HepG2 (cell line): ENCODE measurements around the gene CHI3L1. TPM values are rescaled to one million over a fixed set of nuclear protein-coding genes. Genes with fewer than 3 reads are reported as not detected.

Source experiments
- BHLHE40 ChIP-seq: IDR thresholded peaks from 2 replicates; pipeline ENCODE4 v1.6.1; 2011; ENCODE audit warnings: low read length, improper control_type of control experiment
- CTCF ChIP-seq: sonication (generic); formaldehyde crosslinking; IDR thresholded peaks from 2 replicates; pipeline ENCODE4 v1.5.0; 2020; ENCODE audit warnings: mild to moderate bottlenecking, missing genetic modification reagents, moderate library complexity
- EEA1 ChIP-seq: sonication (generic); formaldehyde crosslinking; IDR thresholded peaks from 2 replicates; pipeline ENCODE4 v1.5.1; 2020; ENCODE audit warnings: mild to moderate bottlenecking, missing genetic modification reagents, borderline replicate concordance
- JDP2 ChIP-seq: sonication (generic); formaldehyde crosslinking; IDR thresholded peaks from 2 replicates; pipeline ENCODE4 v1.8.1; 2022; ENCODE audit warnings: missing genetic modification reagents, borderline replicate concordance
- KDM2A ChIP-seq: sonication (generic); formaldehyde crosslinking; IDR thresholded peaks from 2 replicates; pipeline ENCODE4 v1.4.0; 2020; ENCODE audit warnings: low read depth, missing genetic modification reagents, borderline replicate concordance
- MAX ChIP-seq: IDR thresholded peaks from 2 replicates; pipeline ENCODE4 v1.6.1; 2012; ENCODE audit warnings: inconsistent platforms
- MAZ ChIP-seq, 2 experiments: sonication (generic) in 1 of 2; formaldehyde crosslinking in 1 of 2; IDR thresholded peaks; 2 replicates each; pipeline versions ENCODE4 v1.5.0 to v1.6.1; 2012 to 2020; ENCODE audit warnings: low read depth in 2 of 2, mild to moderate bottlenecking in 2 of 2, borderline replicate concordance in 1 of 2, improper control_type of control experiment in 1 of 2, low read length in 1 of 2, missing genetic modification reagents in 1 of 2, moderate library complexity in 1 of 2
- NR1H2 ChIP-seq: sonication (generic); formaldehyde crosslinking; IDR thresholded peaks from 2 replicates; pipeline ENCODE4 v1.8.1; 2022; ENCODE audit warnings: low read depth, missing genetic modification reagents, borderline replicate concordance
- PPARG ChIP-seq: conservative IDR thresholded peaks from 2 replicates; pipeline ENCODE4 v1.6.1; 2016; ENCODE audit warnings: missing biosample characterization, missing genetic modification reagents
- RAD21 ChIP-seq: fragments of 450-650 bp; formaldehyde crosslinking; IDR thresholded peaks from 2 replicates; pipeline ENCODE4 v1.5.0; 2020; ENCODE audit warnings: mild to moderate bottlenecking
- REXO4 ChIP-seq: sonication (generic); formaldehyde crosslinking; IDR thresholded peaks from 2 replicates; pipeline ENCODE4 v1.8.0; 2022; ENCODE audit warnings: missing genetic modification reagents, mild to moderate bottlenecking, borderline replicate concordance
- STAG1 ChIP-seq: sonication (generic); formaldehyde crosslinking; IDR thresholded peaks from 2 replicates; pipeline ENCODE4 v1.4.0; 2020; ENCODE audit warnings: missing genetic modification reagents
- WIZ ChIP-seq: sonication (generic); formaldehyde crosslinking; IDR thresholded peaks from 2 replicates; pipeline ENCODE4 v1.5.1; 2020; ENCODE audit warnings: mild to moderate bottlenecking, missing genetic modification reagents
- ZNF331 ChIP-seq: sonication (generic); formaldehyde crosslinking; IDR thresholded peaks from 2 replicates; pipeline ENCODE4 v1.4.0; 2020; ENCODE audit warnings: missing genetic modification reagents
- ZNF333 ChIP-seq: sonication (generic); formaldehyde crosslinking; IDR thresholded peaks from 2 replicates; pipeline ENCODE4 v1.4.0; 2020; ENCODE audit warnings: mild to moderate bottlenecking, missing genetic modification reagents, borderline replicate concordance
- polyA plus RNA-seq, 8 experiments: library from polyadenylated mRNA; depleted of rRNA in 3 of 8; stranded (reverse) in 7 of 8; unstranded in 1 of 8; fragments of >200 nt; fragmentation: Illumina TruSeq in 4 of 8; extraction: Trizol in 4 of 8; gene quantifications; 2 replicates each; pipeline versions ENCODE4 v1.2.1 to v1.2.3, GENCODE V29; 2011 to 2016; ENCODE audit warnings: low read depth in 4 of 8, missing spikeins in 1 of 8, mixed read lengths in 1 of 8; ENCODE audit not compliant: insufficient read depth in 1 of 8
- total RNA-seq, 5 experiments: library from RNA; depleted of rRNA; stranded (reverse); fragments of >200 nt; fragmentation: Illumina TruSeq; extraction: Trizol; gene quantifications; 2 replicates each; pipeline ENCODE4 v1.2.3, GENCODE V29; 2016; ENCODE audit warnings: low read depth in 1 of 5
- TF ChIP-seq, protein P1 (sequence below): sonication (generic); formaldehyde crosslinking; IDR thresholded peaks from 2 replicates; pipeline ENCODE4 v1.8.0; 2022; ENCODE audit warnings: mild to moderate bottlenecking, missing genetic modification reagents, moderate library complexity
- TF ChIP-seq, protein P2 (sequence below): sonication (generic); formaldehyde crosslinking; IDR thresholded peaks from 2 replicates; pipeline ENCODE4 v1.4.0; 2020; ENCODE audit warnings: missing genetic modification reagents, mild to moderate bottlenecking, borderline replicate concordance
- TF ChIP-seq, protein P3 (sequence below): IDR thresholded peaks from 2 replicates; pipeline ENCODE4 v1.6.1; 2012; ENCODE audit warnings: low read depth, low read length, improper control_type of control experiment

CHI3L1 gene
- total and polyA plus RNA-seq, 2 of the 13 experiments (the other 11 are each of a cell fraction or from before 2014, with no cell fraction given), result 0.09 to 0.13 TPM

DNA sequence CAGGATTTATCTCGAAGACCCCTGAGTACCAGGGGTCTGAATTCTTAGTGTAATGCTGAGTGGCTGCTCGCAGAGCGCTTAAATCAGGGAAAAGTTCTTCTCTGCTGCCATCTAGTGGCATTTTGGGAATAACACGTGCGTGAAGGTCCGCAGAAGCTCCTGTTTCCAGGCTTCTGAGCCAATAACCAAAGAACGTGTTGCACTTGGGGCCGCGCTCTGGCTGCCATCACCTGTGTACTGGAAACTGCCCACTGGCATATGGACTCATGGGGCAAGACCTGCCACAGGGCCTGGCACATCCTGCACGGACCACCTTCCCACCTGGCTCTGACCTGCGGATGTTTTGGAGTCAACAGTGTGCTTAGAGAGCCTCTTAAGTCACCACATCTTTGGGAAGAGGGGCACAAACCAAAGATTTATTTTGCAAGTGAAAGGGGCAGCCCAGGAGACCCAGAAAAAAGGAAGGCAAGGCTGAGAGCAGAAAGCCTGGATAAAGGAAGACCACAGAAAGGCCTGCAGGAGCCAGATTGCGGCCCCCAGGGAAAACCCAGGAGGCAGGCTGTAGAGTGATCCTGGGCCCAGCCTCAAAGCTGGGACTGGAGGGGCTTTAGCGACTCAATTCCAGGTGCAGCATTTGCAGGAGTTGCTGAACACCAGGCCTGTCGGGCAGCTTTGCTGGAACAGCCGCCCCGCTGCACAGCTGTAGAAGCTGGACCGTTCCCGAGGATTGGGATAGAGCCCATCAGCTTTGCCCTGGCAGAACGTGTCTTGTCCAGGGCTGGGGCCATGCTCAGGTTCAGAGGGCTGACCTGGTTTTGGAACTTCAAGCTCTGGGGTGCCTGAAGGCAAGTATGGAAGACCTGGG is 30.0 kb upstream of the CHI3L1 start (continued):
- TF ChIP-seq STAG1 (CRISPR knock-in tag), result peak; percentile 87
- TF ChIP-seq, protein P1, sequence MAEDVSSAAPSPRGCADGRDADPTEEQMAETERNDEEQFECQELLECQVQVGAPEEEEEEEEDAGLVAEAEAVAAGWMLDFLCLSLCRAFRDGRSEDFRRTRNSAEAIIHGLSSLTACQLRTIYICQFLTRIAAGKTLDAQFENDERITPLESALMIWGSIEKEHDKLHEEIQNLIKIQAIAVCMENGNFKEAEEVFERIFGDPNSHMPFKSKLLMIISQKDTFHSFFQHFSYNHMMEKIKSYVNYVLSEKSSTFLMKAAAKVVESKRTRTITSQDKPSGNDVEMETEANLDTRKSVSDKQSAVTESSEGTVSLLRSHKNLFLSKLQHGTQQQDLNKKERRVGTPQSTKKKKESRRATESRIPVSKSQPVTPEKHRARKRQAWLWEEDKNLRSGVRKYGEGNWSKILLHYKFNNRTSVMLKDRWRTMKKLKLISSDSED (CRISPR knock-in tag), result no peak
- TF ChIP-seq, protein P2, sequence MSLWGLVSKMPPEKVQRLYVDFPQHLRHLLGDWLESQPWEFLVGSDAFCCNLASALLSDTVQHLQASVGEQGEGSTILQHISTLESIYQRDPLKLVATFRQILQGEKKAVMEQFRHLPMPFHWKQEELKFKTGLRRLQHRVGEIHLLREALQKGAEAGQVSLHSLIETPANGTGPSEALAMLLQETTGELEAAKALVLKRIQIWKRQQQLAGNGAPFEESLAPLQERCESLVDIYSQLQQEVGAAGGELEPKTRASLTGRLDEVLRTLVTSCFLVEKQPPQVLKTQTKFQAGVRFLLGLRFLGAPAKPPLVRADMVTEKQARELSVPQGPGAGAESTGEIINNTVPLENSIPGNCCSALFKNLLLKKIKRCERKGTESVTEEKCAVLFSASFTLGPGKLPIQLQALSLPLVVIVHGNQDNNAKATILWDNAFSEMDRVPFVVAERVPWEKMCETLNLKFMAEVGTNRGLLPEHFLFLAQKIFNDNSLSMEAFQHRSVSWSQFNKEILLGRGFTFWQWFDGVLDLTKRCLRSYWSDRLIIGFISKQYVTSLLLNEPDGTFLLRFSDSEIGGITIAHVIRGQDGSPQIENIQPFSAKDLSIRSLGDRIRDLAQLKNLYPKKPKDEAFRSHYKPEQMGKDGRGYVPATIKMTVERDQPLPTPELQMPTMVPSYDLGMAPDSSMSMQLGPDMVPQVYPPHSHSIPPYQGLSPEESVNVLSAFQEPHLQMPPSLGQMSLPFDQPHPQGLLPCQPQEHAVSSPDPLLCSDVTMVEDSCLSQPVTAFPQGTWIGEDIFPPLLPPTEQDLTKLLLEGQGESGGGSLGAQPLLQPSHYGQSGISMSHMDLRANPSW (CRISPR knock-in tag), result no peak
- TF ChIP-seq ZNF331 (CRISPR knock-in tag), result peak; percentile 16; the same call in 1 of the 2 replicates
- peak; percentile 71; the same call in 1 of the 2 replicates for TF ChIP-seq RAD21 (CRISPR knock-in tag)
- TF ChIP-seq PPARG (CRISPR knock-in tag), result peak; percentile 30; the same call in 1 of the 2 replicates
- TF ChIP-seq CTCF (CRISPR knock-in tag), result peak; percentile 85
- TF ChIP-seq ZNF333, result no peak
- no peak for TF ChIP-seq REXO4 (CRISPR knock-in tag)
- no peak for TF ChIP-seq KDM2A
- TF ChIP-seq WIZ (CRISPR knock-in tag), result no peak
- TF ChIP-seq EEA1, result no peak
- TF ChIP-seq, protein P3, sequence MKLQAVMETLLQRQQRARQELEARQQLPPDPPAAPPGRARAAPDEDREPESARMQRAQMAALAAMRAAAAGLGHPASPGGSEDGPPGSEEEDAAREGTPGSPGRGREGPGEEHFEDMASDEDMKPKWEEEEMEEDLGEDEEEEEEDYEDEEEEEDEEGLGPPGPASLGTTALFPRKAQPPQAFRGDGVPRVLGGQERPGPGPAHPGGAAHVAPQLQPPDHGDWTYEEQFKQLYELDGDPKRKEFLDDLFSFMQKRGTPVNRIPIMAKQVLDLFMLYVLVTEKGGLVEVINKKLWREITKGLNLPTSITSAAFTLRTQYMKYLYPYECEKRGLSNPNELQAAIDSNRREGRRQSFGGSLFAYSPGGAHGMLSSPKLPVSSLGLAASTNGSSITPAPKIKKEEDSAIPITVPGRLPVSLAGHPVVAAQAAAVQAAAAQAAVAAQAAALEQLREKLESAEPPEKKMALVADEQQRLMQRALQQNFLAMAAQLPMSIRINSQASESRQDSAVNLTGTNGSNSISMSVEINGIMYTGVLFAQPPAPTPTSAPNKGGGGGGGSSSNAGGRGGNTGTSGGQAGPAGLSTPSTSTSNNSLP, result no peak
- TF ChIP-seq MAZ (IDR thresholded peaks at IDR 0.05; ENCODE audit: borderline replicate concordance, low read depth, low read length), result no peak
- no peak for TF ChIP-seq MAZ (CRISPR knock-in tag; IDR thresholded peaks at IDR 0.05; ENCODE audit: low read depth)
- TF ChIP-seq NR1H2, result no peak
- TF ChIP-seq MAX, result peak; percentile 46; the same call in 1 of the 2 replicates
- TF ChIP-seq BHLHE40, result peak; percentile 17; the same call in 1 of the 2 replicates
- no peak for TF ChIP-seq JDP2 (CRISPR knock-in tag)
